ENCODE results near the gene ARHGAP24.

GRCh38 chr4:85862896-85863295 is 387.9 kb downstream of the ARHGAP24 start:
- TF ChIP-seq CTCF (IDR thresholded peaks at IDR 0.05; ENCODE audit: low read length): no peak
- TF ChIP-seq EZH2 (optimal IDR thresholded peaks at IDR 0.05; ENCODE audit: low read depth, low read length): no peak

Measured in MM.1S (cell line).